Bronchial epithelial cell (primary cell): ENCODE data around the gene SERPINA12. TPM values are rescaled to one million over a fixed set of nuclear protein-coding genes. Genes with fewer than 3 reads are reported as not detected.

Experiments
- DNase-seq: peaks from one replicate; pipeline ENCODE4 v3.0.0-alpha.2; 2010; ENCODE audit warnings: low read depth
- FAIRE-seq: peaks from 2 replicates; lab custom pipeline; 2011; peaks lifted over from hg19 to GRCh38; lab: Jason Lieb, UNC
- H3K27me3 ChIP-seq: 2 replicates; pipeline ENCODE4 v1.5.1; 2011; ENCODE audit warnings: low read length; ENCODE audit not compliant: control insufficient read depth, insufficient read depth
- H3K36me3 ChIP-seq: 2 replicates; pipeline ENCODE4 v1.5.1; 2011; ENCODE audit warnings: low read length; ENCODE audit not compliant: control insufficient read depth, insufficient read depth
- H3K4me3 ChIP-seq: 2 replicates; pipeline ENCODE4 v1.5.1; 2011; ENCODE audit warnings: mild to moderate bottlenecking, low read depth, low read length, control low read depth
- CTCF ChIP-seq: IDR thresholded peaks from 2 replicates; pipeline ENCODE4 v1.5.1; 2011; ENCODE audit warnings: mild to moderate bottlenecking, moderate library complexity, low read length, control low read depth, inconsistent platforms; ENCODE audit not compliant: insufficient read depth, severe bottlenecking
- total RNA-seq: library from RNA; depleted of rRNA; stranded (reverse); fragments of >200 nt; gene quantifications from 2 replicates; pipeline ENCODE4 v1.2.1, GENCODE V29; 2014

SERPINA12 gene
- total RNA-seq, 1 donor from 2014 or later = not detected

DNA sequence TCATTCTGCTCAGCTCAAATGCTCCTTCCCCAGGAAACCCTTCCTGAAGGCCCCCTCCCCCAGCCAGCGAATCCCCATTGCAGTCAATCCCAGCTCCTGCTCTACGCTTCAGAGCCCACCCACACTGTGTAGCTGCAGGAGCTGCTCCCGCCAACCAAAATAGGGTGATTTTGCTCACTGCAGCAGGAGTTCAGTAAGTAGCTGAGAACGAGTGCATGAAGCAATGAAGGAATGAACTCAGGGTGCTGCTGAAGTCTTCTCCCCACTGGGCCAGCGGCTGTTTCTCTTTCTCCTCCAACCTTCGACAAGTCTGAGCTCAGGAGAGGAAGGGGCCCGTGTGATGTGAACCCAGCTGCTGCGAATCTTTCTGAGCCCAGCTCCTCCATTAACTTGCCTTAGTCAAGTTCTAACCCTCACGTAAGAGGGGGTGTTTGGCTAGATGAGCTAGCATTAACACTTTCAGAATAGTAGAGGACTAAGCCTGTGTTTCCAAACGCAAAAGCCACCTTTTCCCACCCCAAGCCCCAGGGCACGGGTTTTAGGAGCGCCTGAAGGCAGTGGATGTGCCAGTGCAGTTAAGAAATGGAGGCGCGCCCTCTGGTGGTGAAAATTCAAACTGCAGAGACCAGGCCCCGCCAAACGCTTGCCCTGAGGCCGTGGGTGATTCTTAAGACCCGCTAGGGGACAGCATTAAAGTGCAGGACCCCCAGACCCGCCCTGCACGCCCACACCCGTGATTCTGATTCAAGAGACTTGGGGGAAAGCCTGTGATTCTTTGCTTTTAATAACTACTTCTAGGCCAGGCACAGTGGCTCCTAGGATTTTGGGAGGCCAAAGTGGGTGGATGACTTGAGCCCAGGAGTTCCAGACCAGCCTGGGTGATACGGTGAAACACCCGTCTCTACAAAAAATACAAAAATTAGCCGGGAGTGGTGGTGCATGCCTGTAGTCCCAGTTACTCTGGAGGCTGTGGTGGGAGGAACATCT is 40.0 kb upstream of the SERPINA12 start:
- no peaks in the 10 kb centered on the region for H3K36me3 ChIP-seq
- H3K4me3 ChIP-seq = no peak overlapping the region
- H3K27me3 ChIP-seq = no peaks in the 10 kb centered on the region
- DNase-seq = peak; percentile 28
- no peak for FAIRE-seq
- TF ChIP-seq CTCF = peak; percentile 90

GRCh38 chr14:94548131-94548998 is 39.1 kb upstream of the SERPINA12 start:
- H3K27me3 ChIP-seq = no peaks in the 10 kb centered on the region
- DNase-seq (no peak), FAIRE-seq (no peak)
- no peaks in the 10 kb centered on the region for H3K36me3 ChIP-seq
- no peak for TF ChIP-seq CTCF
- H3K4me3 ChIP-seq = no peak overlapping the region

GRCh38 chr14:94547726-94548125 is 38.5 kb upstream of the SERPINA12 start:
- no peak for FAIRE-seq
- no peak for DNase-seq

DNA sequence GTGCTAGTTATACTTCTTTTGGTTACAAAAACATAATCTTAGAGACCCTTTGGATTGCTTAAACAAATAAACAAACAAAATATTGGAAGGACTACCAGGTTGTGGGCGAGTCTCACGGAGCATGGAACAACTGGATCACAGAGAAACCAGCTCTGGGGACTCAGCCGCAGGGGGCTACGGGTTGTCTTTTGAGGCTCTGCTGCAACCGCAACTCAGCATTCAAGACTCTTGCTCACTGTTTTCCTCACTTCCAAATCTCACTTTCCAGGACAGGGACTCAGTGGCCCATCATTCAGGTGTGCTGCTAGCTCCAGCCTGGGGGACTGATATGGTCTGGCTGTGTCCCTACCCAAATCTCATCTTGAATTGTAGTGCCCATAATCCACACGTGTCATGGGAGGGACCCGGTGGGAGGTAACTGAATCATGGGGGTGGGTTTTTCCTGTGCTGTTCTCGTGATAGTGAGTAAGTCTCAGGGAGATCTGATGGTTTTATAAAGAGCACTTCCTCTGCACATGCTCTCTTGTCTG is 37.9 kb upstream of the SERPINA12 start:
- no peak overlapping the region for H3K4me3 ChIP-seq
- H3K27me3 ChIP-seq = no peaks in the 10 kb centered on the region
- no peaks in the 10 kb centered on the region for H3K36me3 ChIP-seq
- no peak for DNase-seq
- no peak for TF ChIP-seq CTCF
- FAIRE-seq = no peak

More at GRCh38 chr14:94547726-94548125, 38.5 kb upstream of the SERPINA12 start:
- H3K27me3 ChIP-seq = no peaks in the 10 kb centered on the region
- no peaks in the 10 kb centered on the region for H3K36me3 ChIP-seq
- no peak overlapping the region for H3K4me3 ChIP-seq
- TF ChIP-seq CTCF = no peak

DNA sequence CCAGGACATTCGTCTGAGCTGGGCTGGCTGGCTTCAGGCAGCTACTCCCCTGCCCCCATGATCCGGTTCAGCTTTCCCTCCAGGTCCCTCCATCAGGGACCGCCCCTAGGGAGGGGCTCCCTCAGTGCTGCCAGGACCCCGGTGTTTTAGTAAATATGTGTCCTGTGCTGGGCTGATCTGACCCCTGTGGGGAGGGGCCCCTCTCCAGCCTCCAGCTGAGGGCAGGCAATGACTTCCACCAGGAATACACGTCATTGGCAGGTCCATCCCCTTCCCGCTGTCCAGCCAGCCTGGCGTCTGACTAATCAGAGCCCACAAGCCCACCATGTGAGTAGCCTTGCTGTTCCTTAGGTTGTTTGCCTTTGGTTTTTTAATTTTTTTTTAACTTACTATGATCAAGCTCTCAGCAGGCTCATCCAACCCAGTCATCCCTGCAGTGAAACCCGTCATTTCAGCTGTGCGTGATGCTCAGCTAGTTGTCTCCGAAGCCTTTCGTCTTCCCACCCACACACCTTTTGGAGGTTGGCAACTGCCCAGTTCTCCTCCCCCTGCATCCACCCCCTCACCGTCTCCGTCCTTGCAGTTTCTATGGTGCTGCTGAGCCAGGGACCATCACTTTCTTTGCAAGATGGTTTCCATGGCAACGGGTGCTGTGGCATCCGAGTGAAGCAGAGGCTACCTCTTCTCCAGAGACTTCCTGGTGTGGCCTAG is 36.0 kb upstream of the SERPINA12 start:
- H3K4me3 ChIP-seq = no peak overlapping the region
- no peak for TF ChIP-seq CTCF
- FAIRE-seq (no peak), DNase-seq (no peak)
- no peaks in the 10 kb centered on the region for H3K27me3 ChIP-seq
- H3K36me3 ChIP-seq = no peaks in the 10 kb centered on the region
